Gastrocnemius medialis (tissue), 4 donors: Measurements from ENCODE around the gene ZNF865. TPM values are rescaled to one million over a fixed set of nuclear protein-coding genes. Genes with fewer than 3 reads are reported as not detected.

Experiments used
- ATAC-seq, 2 donors: fragments of 150-250 bp; one replicate each; pipeline ENCODE4 v1.9.1; 2016
- DNase-seq, 2 donors: peaks; one replicate each; pipeline ENCODE4 v3.0.0-alpha.2; 2019
- H3K27ac ChIP-seq, 4 donors: fragments of 200-600 bp; sonication (generic); 1 replicate in 1 of 4; 2 replicates in 3 of 4; pipeline ENCODE4 v1.5.1; 2016 to 2018; ENCODE audit warnings: mild to moderate bottlenecking in 2 of 4, moderate library complexity in 1 of 4
- H3K27me3 ChIP-seq, 3 donors: fragments of 200-600 bp; sonication (generic) in 2 of 3; 1 replicate in 1 of 3; 2 replicates in 2 of 3; pipeline versions ENCODE4 v1.5.1 to v1.6.0; 2016 to 2019; ENCODE audit warnings: mild to moderate bottlenecking in 1 of 3, moderate library complexity in 1 of 3
- H3K36me3 ChIP-seq, 2 donors: fragments of 200-600 bp; sonication (generic) in 1 of 2; one replicate each; pipeline ENCODE4 v1.5.1; 2017 to 2018
- H3K4me1 ChIP-seq, 2 donors: fragments of 200-600 bp; sonication (generic) in 1 of 2; one replicate each; pipeline ENCODE4 v1.5.1; 2016 to 2017; ENCODE audit warnings: mild to moderate bottlenecking in 2 of 2
- H3K4me3 ChIP-seq, 4 donors: fragments of 200-600 bp; sonication (generic) in 3 of 4; 1 replicate in 1 of 4; 2 replicates in 3 of 4; pipeline ENCODE4 v1.5.1; 2016 to 2019; ENCODE audit warnings: mild to moderate bottlenecking in 2 of 4
- H3K9me3 ChIP-seq, 3 donors: fragments of 200-600 bp; sonication (generic) in 2 of 3; 1 replicate in 1 of 3; 2 replicates in 2 of 3; pipeline ENCODE4 v1.5.1; 2016 to 2019
- CTCF ChIP-seq, 5 experiments: fragments of 450-650 bp in 3 of 5; fragments of 200-600 bp in 2 of 5; sonication (generic) in 2 of 5; IDR thresholded peaks in 4 of 5; conservative IDR thresholded peaks in 1 of 5; 1 replicate in 4 of 5; 2 replicates in 1 of 5; pipeline ENCODE4 v1.5.1; 2016 to 2019; ENCODE audit warnings: antibody characterized with exemption in 5 of 5, mild to moderate bottlenecking in 3 of 5, moderate library complexity in 3 of 5
- POLR2A ChIP-seq, 2 donors: fragments of 450-650 bp; IDR thresholded peaks; one replicate each; pipeline ENCODE4 v1.6.1; 2017; ENCODE audit warnings: antibody characterized with exemption in 2 of 2, mild to moderate bottlenecking in 2 of 2, moderate library complexity in 2 of 2
- in situ Hi-C, 4 donors: fragments of 200-750 bp; cut with MboI; loops; one replicate each; pipeline versions ENCODE4 v1.15.0 to v1.8.0; 2017; ENCODE audit warnings: low sequenced_read_pairs in 4 of 4
- intact Hi-C: fragments of 100-400 bp; cut with DNase I; formaldehyde crosslinking; loops from one replicate; pipeline ENCODE4 v1.15.1; 2023; ENCODE audit warnings: low total_unique reads
- total RNA-seq, 4 donors: library from RNA; depleted of rRNA; stranded (reverse); fragments of >200 nt; gene quantifications; one replicate each; pipeline versions ENCODE4 v1.1.0 to v1.2.3, GENCODE V29; 2016

Gene ZNF865
- total RNA-seq, 4 donors from 2014 or later, result 10.3 to 23.4 (median 15.2) TPM

- Histone ChIP-seq H3K4me1 (peaks cover 61 to 74% of the 10 kb centered on the region in 2 donors), H3K27ac (peak overlapping the region in 2 of 4 donors; percentile 83 to 97), H3K9me3 (no peaks in the 10 kb centered on the region), H3K4me3 (no peak overlapping the region), H3K27me3 (no peaks in the 10 kb centered on the region), H3K36me3 (no peaks in the 10 kb centered on the region)
- TF ChIP-seq CTCF (IDR thresholded peaks at IDR 0.05 in 4 of 5, conservative IDR thresholded peaks at IDR 0.05 in 1 of 5), result peak in 4 of 5 experiments; percentile 14 to 36 (median 26)
- TF ChIP-seq POLR2A (IDR thresholded peaks at IDR 0.05), result no peak
- peak in 1 of 2 donors; percentile 50 for DNase-seq
- in situ Hi-C loops (loop anchor here in 3 of 4 donors (10.0 to 25.0 kb wide), 3 partner anchors 54 to 502 kb away; partner anchors contain the start of genes TNNT1 (in 1 of the 3) and ZNF579 (in 1 of the 3)), intact Hi-C loops (loop anchor here (5.0 kb wide), 1 partner anchor 42 kb away; the partner anchor contains the start of gene FIZ1)
- no peak for ATAC-seq
Measured at GRCh38 chr19:55638864-55639359, 33.5 kb downstream of the ZNF865 start.

- no peaks in the 10 kb centered on the region for H3K9me3 ChIP-seq
- intact Hi-C loops (loop anchor here (5.0 kb wide), 1 partner anchor 523 kb away; the partner anchor contains the start of gene PPP1R12C), in situ Hi-C loops (loop anchor here in 1 of 4 donors (25.0 kb wide), 1 partner anchor 503 kb away; the partner anchor contains the start of gene TNNT1)
- peak overlapping the region; percentile 80 to 99 (median 94) for H3K4me3 ChIP-seq
- peak overlapping the region; percentile 82 to 98 (median 90) for H3K27ac ChIP-seq
- TF ChIP-seq CTCF (IDR thresholded peaks at IDR 0.05 in 4 of 5, conservative IDR thresholded peaks at IDR 0.05 in 1 of 5), result peak; percentile 50 to 70 (median 67)
- TF ChIP-seq POLR2A (IDR thresholded peaks at IDR 0.05), result no peak
- peak; percentile 33 to 74 for DNase-seq
- no peaks in the 10 kb centered on the region for H3K27me3 ChIP-seq
- H3K36me3 ChIP-seq, result peaks cover 0 to 5% of the 10 kb centered on the region in 2 donors
- H3K4me1 ChIP-seq, result peaks cover 67 to 76% of the 10 kb centered on the region in 2 donors
- ATAC-seq, result peak; percentile 15 to 34
Measured at GRCh38 chr19:55640043-55640576, 34.7 kb downstream of the ZNF865 start.

GRCh38 chr19:55640577-55641425, 35.4 kb downstream of the ZNF865 start, which contains the start of gene ZNF580:
TSS of gene ZNF580 (plus strand) at chr19:55641002. CDS start at chr19:55642509, 1,507 bp downstream.
- peak within 1 kb of the TSS; percentile 82 to 98 (median 90) for H3K27ac ChIP-seq
- no peaks in the 10 kb centered on the region for H3K27me3 ChIP-seq
- intact Hi-C loops, result loop anchor here (5.0 kb wide), 1 partner anchor 524 kb away; the partner anchor contains the start of gene PPP1R12C
- H3K4me1 ChIP-seq, result peaks cover 67 to 72% of the 10 kb centered on the region in 2 donors
- DNase-seq (no peak), ATAC-seq (peak; percentile 57 to 64)
- peaks cover 0 to 10% of the 10 kb centered on the region in 2 donors for H3K36me3 ChIP-seq
- peak within 1 kb of the TSS; percentile 80 to 99 (median 94) for H3K4me3 ChIP-seq
- in situ Hi-C loops, result loop anchor here in 1 of 4 donors (25.0 kb wide), 1 partner anchor 504 kb away; the partner anchor contains the start of gene TNNT1
- no peaks in the 10 kb centered on the region for H3K9me3 ChIP-seq
- peak in 1 of 2 donors; percentile 39 for TF ChIP-seq POLR2A (IDR thresholded peaks at IDR 0.05)
- TF ChIP-seq CTCF (IDR thresholded peaks at IDR 0.05 in 4 of 5, conservative IDR thresholded peaks at IDR 0.05 in 1 of 5), result no peak

- Histone ChIP-seq H3K27ac (peak overlapping the region; percentile 82 to 98 (median 90)), H3K4me3 (peak overlapping the region; percentile 80 to 99 (median 94)), H3K27me3 (no peaks in the 10 kb centered on the region), H3K36me3 (peaks cover 0 to 10% of the 10 kb centered on the region in 2 donors), H3K9me3 (no peaks in the 10 kb centered on the region), H3K4me1 (peaks cover 59 to 64% of the 10 kb centered on the region in 2 donors)
- ATAC-seq (peak in 1 of 2 donors; percentile 1), DNase-seq (no peak)
- intact Hi-C loops (loop anchor here (5.0 kb wide), 1 partner anchor 524 kb away; the partner anchor contains the start of gene PPP1R12C), in situ Hi-C loops (loop anchor here in 1 of 4 donors (25.0 kb wide), 1 partner anchor 504 kb away; the partner anchor contains the start of gene TNNT1)
- TF ChIP-seq CTCF (IDR thresholded peaks at IDR 0.05 in 4 of 5, conservative IDR thresholded peaks at IDR 0.05 in 1 of 5), result no peak
- TF ChIP-seq POLR2A (IDR thresholded peaks at IDR 0.05), result no peak
Measured at GRCh38 chr19:55641426-55642152, 36.1 kb downstream of the ZNF865 start.
